Peyer's patch (tissue), 4 donors: ENCODE results near the gene MARK4. TPM values are rescaled to one million over a fixed set of nuclear protein-coding genes. Genes with fewer than 3 reads are reported as not detected.

ENCODE experiments used
- DNase-seq, 3 donors: peaks; one replicate each; pipeline ENCODE4 v3.0.0-alpha.2; 2017 to 2019
- H3K27ac ChIP-seq, 4 donors: fragments of 200-600 bp; sonication (generic); one replicate each; pipeline ENCODE4 v1.5.1; 2016 to 2019
- H3K27me3 ChIP-seq, 2 donors: fragments of 200-600 bp; sonication (generic); one replicate each; pipeline ENCODE4 v1.5.1; 2019
- H3K36me3 ChIP-seq, 3 donors: fragments of 200-600 bp; sonication (generic); one replicate each; pipeline ENCODE4 v1.5.1; 2016 to 2019
- H3K4me1 ChIP-seq, 4 donors: fragments of 200-600 bp; sonication (generic); one replicate each; pipeline ENCODE4 v1.5.1; 2016 to 2019
- H3K4me3 ChIP-seq, 4 donors: fragments of 200-600 bp; sonication (generic); 1 replicate in 3 of 4; 2 replicates in 1 of 4; pipeline ENCODE4 v1.5.1; 2016 to 2019; ENCODE audit warnings: mild to moderate bottlenecking in 1 of 4
- H3K9me3 ChIP-seq, 4 donors: fragments of 200-600 bp; sonication (generic); one replicate each; pipeline ENCODE4 v1.5.1; 2016 to 2019; ENCODE audit warnings: mild to moderate bottlenecking in 1 of 4
- POLR2A ChIP-seq, 2 donors: fragments of 450-650 bp; IDR thresholded peaks; one replicate each; pipeline ENCODE4 v1.5.1; 2017; ENCODE audit warnings: antibody characterized with exemption in 2 of 2, mild to moderate bottlenecking in 2 of 2, moderate library complexity in 2 of 2
- total RNA-seq, 4 donors: library from RNA; depleted of rRNA; stranded (reverse); fragments of >200 nt; gene quantifications; one replicate each; pipeline ENCODE4 v1.1.0, GENCODE V29; 2016
- TF ChIP-seq, protein P1 (sequence below), 6 experiments: fragments of 450-650 bp in 4 of 6; fragments of 200-600 bp in 2 of 6; sonication (generic) in 1 of 6; IDR thresholded peaks; one replicate each; pipeline ENCODE4 v1.5.1; 2017 to 2019; ENCODE audit warnings: antibody characterized with exemption in 6 of 6, mild to moderate bottlenecking in 3 of 6, moderate library complexity in 1 of 6

The MARK4 gene
- total RNA-seq, 4 donors from 2014 or later: 8.1 to 63.5 (median 23.4) TPM

DNA sequence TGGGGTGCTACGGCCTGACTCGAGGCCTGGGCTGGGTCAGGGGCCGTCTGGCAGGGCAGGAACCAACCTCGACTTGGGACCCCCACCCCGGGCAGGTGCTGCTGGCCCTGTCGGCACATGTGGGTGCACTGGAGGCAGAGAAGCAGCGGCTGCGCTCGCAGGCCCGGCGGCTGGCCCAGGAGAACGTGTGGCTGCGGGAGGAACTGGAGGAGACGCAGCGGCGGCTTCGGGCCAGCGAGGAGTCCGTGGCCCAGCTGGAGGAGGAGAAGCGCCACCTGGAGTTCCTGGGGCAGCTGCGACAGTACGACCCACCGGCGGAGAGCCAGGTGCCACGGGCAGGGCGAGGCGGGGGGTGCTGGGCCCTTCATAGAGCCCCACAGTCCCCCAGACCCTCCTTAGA is 95.4 kb downstream of the MARK4 start:
- H3K9me3 ChIP-seq: no peaks in the 10 kb centered on the region
- no peaks in the 10 kb centered on the region for H3K4me1 ChIP-seq
- no peak overlapping the region for H3K27ac ChIP-seq
- no peak overlapping the region for H3K4me3 ChIP-seq
- peak in 1 of 3 donors; percentile 46 for DNase-seq
- H3K36me3 ChIP-seq: peaks cover 0 to 4% (median 0%) of the 10 kb centered on the region in 3 donors
- TF ChIP-seq, protein P1, sequence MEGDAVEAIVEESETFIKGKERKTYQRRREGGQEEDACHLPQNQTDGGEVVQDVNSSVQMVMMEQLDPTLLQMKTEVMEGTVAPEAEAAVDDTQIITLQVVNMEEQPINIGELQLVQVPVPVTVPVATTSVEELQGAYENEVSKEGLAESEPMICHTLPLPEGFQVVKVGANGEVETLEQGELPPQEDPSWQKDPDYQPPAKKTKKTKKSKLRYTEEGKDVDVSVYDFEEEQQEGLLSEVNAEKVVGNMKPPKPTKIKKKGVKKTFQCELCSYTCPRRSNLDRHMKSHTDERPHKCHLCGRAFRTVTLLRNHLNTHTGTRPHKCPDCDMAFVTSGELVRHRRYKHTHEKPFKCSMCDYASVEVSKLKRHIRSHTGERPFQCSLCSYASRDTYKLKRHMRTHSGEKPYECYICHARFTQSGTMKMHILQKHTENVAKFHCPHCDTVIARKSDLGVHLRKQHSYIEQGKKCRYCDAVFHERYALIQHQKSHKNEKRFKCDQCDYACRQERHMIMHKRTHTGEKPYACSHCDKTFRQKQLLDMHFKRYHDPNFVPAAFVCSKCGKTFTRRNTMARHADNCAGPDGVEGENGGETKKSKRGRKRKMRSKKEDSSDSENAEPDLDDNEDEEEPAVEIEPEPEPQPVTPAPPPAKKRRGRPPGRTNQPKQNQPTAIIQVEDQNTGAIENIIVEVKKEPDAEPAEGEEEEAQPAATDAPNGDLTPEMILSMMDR (IDR thresholded peaks at IDR 0.05): no peak
- TF ChIP-seq POLR2A (IDR thresholded peaks at IDR 0.05): no peak
- H3K27me3 ChIP-seq: no peaks in the 10 kb centered on the region

DNA sequence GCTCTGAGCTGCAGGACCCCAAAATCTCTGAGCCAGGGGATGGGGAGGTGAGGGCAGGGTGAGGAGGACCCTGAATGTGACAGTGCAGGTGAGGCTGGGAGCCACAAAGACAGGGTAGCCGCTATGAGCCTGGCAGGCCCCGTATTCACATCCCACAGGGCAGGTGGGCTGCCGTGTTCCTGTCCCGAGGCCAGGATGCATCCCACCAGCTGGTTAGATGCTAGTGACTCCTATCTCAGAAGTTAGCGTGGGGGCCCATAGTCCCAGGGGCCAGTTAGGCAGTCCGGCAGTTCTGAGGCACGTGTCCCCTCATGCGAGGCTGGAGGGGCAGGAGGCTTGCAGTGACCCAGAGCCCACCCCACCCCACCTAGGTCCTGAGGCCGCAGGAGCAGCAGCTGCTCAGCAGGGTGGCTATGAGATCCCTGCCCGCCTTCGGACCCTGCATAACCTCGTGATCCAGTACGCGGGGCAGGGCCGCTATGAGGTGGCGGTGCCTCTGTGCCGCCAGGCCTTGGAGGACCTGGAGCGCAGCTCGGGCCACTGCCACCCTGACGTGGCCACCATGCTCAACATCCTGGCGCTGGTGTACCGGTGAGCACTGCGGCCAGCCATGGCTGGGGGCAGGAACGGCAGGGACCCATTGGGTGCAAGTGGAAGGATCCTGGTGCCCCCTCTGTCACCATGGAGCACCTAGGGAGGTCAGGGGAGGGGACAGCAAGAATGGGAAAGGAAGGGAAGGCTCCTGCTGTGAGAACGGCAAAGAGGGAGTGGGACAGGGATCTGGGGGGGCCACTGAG is 96.7 kb downstream of the MARK4 start:
- Histone ChIP-seq H3K36me3 (peaks cover 0 to 13% (median 0%) of the 10 kb centered on the region in 3 donors), H3K4me3 (no peak overlapping the region), H3K27me3 (no peaks in the 10 kb centered on the region), H3K4me1 (no peaks in the 10 kb centered on the region), H3K27ac (no peak overlapping the region), H3K9me3 (no peaks in the 10 kb centered on the region)
- no peak for DNase-seq
- TF ChIP-seq, protein P1 (IDR thresholded peaks at IDR 0.05): no peak
- TF ChIP-seq POLR2A (IDR thresholded peaks at IDR 0.05): no peak

DNA sequence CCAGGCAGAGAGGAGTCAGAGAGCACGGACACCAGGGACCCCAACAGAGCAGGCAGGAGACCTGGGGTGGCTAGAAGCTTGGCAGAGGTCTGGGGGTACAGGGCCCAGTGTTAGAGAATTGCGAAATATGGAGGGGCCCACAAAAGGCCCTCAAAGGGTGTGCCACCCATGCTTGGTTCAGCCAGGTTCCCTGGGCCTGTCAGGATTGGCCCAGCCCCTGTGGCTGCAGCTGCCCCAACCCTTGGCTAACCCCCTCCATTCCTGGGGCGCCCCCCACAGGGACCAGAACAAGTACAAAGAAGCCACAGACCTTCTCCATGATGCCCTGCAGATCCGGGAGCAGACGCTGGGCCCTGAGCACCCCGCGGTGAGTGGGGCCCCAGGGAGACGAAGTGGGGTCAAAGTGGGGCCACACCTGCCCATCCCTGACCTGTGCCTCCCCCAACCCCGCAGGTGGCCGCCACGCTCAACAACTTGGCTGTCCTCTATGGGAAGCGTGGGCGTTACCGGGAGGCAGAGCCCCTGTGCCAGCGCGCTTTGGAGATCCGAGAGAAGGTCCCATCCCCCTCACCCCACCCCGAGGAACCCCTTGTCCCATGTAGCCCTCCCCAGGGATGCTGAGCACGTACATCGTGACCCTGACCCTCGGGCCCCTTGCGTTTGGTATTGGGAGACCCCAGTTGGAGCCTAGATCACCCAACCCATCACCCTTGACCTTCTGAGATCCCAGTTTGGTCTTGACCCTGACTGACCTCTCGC is 97.5 kb downstream of the MARK4 start:
- Histone ChIP-seq H3K27me3 (no peaks in the 10 kb centered on the region), H3K36me3 (peaks cover 0 to 13% (median 0%) of the 10 kb centered on the region in 3 donors), H3K9me3 (no peaks in the 10 kb centered on the region), H3K4me1 (no peaks in the 10 kb centered on the region), H3K27ac (no peak overlapping the region), H3K4me3 (no peak overlapping the region)
- TF ChIP-seq POLR2A (IDR thresholded peaks at IDR 0.05): no peak
- TF ChIP-seq, protein P1 (IDR thresholded peaks at IDR 0.05): no peak
- DNase-seq: no peak

DNA sequence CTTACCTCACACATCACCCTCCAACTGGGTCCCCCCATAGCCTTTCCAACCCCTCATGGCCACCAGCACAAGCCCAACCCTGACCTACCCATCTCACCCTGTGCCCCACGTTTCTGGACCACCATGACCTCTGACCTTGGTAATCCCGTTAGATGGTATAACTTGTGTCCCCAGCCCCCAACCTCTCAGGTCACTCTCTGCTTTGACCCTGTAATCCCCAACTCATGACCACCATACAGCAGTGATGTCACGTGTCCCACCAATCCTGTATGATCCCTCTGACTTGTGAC is 98.0 kb downstream of the MARK4 start:
- peaks cover 0 to 13% (median 0%) of the 10 kb centered on the region in 3 donors for H3K36me3 ChIP-seq
- no peak overlapping the region for H3K27ac ChIP-seq
- DNase-seq: no peak
- no peak for TF ChIP-seq POLR2A (IDR thresholded peaks at IDR 0.05)
- TF ChIP-seq, protein P1 (IDR thresholded peaks at IDR 0.05): no peak
- no peaks in the 10 kb centered on the region for H3K9me3 ChIP-seq
- H3K4me1 ChIP-seq: no peaks in the 10 kb centered on the region
- H3K4me3 ChIP-seq: no peak overlapping the region
- H3K27me3 ChIP-seq: no peaks in the 10 kb centered on the region

DNA sequence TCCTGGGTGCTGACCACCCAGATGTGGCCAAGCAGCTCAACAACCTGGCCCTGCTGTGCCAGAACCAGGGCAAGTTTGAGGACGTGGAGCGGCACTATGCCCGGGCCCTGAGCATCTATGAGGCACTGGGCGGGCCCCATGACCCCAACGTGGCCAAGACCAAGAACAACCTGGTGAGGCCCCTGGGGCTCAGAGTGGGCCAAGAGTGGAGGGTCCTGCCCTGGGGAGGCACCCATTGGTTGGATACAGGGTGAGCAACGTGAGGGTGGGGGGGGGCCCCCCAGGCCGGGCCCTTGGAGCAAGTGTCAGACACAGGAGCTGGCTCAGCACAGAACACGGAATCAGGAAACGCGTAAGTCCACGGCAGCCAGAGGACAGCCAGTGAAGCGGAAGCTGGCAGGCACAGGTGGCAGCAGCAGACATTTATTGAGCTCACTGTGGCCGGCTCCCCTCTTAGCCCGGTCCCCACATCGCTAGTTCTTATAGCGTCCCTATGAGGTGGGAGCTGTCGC is 98.4 kb downstream of the MARK4 start:
- no peak overlapping the region for H3K4me3 ChIP-seq
- H3K27me3 ChIP-seq: no peaks in the 10 kb centered on the region
- no peaks in the 10 kb centered on the region for H3K4me1 ChIP-seq
- no peak overlapping the region for H3K27ac ChIP-seq
- no peaks in the 10 kb centered on the region for H3K9me3 ChIP-seq
- no peak for TF ChIP-seq POLR2A (IDR thresholded peaks at IDR 0.05)
- TF ChIP-seq, protein P1 (IDR thresholded peaks at IDR 0.05): no peak
- peaks cover 0 to 13% (median 0%) of the 10 kb centered on the region in 3 donors for H3K36me3 ChIP-seq
- DNase-seq: no peak
